RWPE2 (cell line): Measurements from ENCODE around the gene GDAP2.
A peak's percentile ranks its signal among the peaks of the same experiment; 100 is the strongest.

Source experiments
- ATAC-seq: fragments of 200-7000 bp; cut with Tn5 transposase; 3 replicates; pipeline ENCODE4 v1.9.1; 2021; ENCODE audit warnings: low read depth
- DNase-seq: peaks from one replicate; pipeline ENCODE4 v3.0.0-alpha.2; 2020; ENCODE audit warnings: low spot score
- H3K27ac ChIP-seq: fragments of 450-650 bp; 2 replicates; pipeline ENCODE4 v1.5.1; 2017; ENCODE audit warnings: mild to moderate bottlenecking; ENCODE audit not compliant: poor library complexity, severe bottlenecking
- H3K27me3 ChIP-seq: fragments of 250-450 bp; sonication (Bioruptor Pico); 2 replicates; pipeline ENCODE4 v1.5.1; 2021; ENCODE audit warnings: mild to moderate bottlenecking, moderate library complexity; ENCODE audit not compliant: insufficient read depth, poor library complexity, severe bottlenecking
- H3K36me3 ChIP-seq: fragments of 250-450 bp; sonication (Bioruptor Pico); 2 replicates; pipeline ENCODE4 v1.5.1; 2020; ENCODE audit warnings: low read depth, mild to moderate bottlenecking, moderate library complexity
- H3K4me1 ChIP-seq: fragments of 250-450 bp; sonication (Bioruptor Pico); 2 replicates; pipeline ENCODE4 v1.5.1; 2021; ENCODE audit warnings: mild to moderate bottlenecking, moderate library complexity; ENCODE audit not compliant: insufficient read depth, poor library complexity, severe bottlenecking
- H3K4me3 ChIP-seq: fragments of 250-450 bp; sonication (Bioruptor Pico); 2 replicates; pipeline ENCODE4 v1.5.1; 2021; ENCODE audit warnings: mild to moderate bottlenecking, moderate library complexity; ENCODE audit not compliant: severe bottlenecking
- H3K9me3 ChIP-seq: fragments of 250-450 bp; sonication (Bioruptor Pico); 2 replicates; pipeline ENCODE4 v1.5.1; 2021; ENCODE audit warnings: mild to moderate bottlenecking, moderate library complexity; ENCODE audit not compliant: severe bottlenecking
- CTCF ChIP-seq: fragments of 450-650 bp; IDR thresholded peaks from one replicate; pipeline ENCODE4 v1.5.1; 2017; ENCODE audit warnings: mild to moderate bottlenecking, moderate library complexity; ENCODE audit not compliant: poor library complexity, severe bottlenecking

GDAP2 gene

DNA sequence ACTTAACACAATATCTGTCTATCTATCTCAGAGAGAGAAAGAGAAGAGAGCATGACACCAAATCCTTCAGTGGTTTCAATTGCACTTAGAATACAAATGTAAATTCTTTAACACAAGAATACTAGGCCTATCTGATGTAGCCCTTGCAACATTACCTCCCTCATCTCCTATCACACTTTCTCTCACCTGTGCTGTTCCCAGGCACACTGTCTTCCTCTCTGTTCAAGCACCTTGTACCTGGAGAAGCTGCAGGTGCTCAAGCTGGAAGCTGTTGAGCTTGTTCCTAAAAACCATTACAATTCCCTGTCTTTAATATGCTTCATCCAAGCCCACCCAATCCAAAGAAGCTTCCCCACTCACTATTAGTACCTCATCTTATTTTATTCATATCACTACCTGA, 97.0 kb downstream of the GDAP2 start:
- H3K4me3 ChIP-seq: no peak overlapping the region
- DNase-seq: no peak
- H3K27ac ChIP-seq: no peak overlapping the region
- H3K36me3 ChIP-seq: no peaks in the 10 kb centered on the region
- peaks cover 2% of the 10 kb centered on the region for H3K4me1 ChIP-seq
- no peaks in the 10 kb centered on the region for H3K9me3 ChIP-seq
- H3K27me3 ChIP-seq: no peaks in the 10 kb centered on the region
- ATAC-seq: no peak
- no peak for TF ChIP-seq CTCF

DNA sequence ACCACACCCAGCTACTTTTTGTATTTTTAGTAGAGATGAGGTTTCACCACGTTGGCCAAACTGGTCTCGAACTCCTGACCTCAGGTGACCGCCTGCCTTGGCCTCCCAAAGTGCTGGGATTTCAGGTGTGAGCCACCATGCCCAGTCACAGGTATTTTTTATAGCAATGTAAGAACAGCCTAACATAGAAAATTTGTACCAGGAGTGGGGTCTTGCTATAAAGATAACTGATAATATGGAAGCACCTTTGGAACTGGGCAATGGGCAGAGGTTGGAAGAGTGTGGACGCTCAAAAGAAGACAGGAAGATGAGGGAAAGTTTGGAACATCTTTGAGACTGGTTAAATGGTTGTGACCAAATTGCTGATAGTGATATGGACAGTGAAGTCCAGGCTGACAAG, 99.2 kb downstream of the GDAP2 start:
- Histone ChIP-seq H3K36me3 (no peaks in the 10 kb centered on the region), H3K4me3 (no peak overlapping the region), H3K4me1 (peaks cover 24% of the 10 kb centered on the region), H3K27ac (no peak overlapping the region), H3K9me3 (no peaks in the 10 kb centered on the region), H3K27me3 (no peaks in the 10 kb centered on the region)
- ATAC-seq (no peak), DNase-seq (no peak)
- TF ChIP-seq CTCF: no peak

GRCh38 chr1:117828201-117828600, 101.2 kb downstream of the GDAP2 start:
- H3K36me3 ChIP-seq: no peaks in the 10 kb centered on the region
- no peaks in the 10 kb centered on the region for H3K9me3 ChIP-seq
- peak overlapping the region; percentile 87 for H3K27ac ChIP-seq
- TF ChIP-seq CTCF: no peak
- DNase-seq (no peak), ATAC-seq (no peak)
- H3K4me1 ChIP-seq: peaks cover 25% of the 10 kb centered on the region
- H3K4me3 ChIP-seq: no peak overlapping the region
- H3K27me3 ChIP-seq: no peaks in the 10 kb centered on the region

DNA sequence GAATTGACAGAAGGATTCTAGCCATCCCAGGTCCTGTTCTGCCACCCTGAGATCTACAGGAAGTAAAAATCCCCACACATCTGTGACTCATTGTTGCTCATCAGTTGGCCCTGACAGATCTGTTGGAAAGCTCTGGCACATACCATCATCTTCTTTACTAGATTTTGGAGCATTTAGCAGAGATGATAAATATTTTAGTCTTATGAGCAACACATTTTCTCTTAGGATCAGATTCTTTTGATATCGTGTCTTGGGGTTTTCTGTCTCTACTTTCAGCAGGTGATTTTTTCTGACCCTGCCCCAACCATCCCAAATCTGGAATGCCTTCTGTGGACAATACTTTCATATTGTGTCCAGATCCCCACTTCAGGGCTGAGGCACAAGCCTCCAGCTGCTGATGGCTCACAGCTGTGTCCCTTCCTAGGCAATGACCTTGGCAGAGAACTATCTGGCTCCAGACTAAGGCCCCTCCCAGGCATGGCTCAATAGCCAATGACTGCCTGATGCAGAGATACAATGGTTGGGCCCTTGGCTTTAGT, 102.8 kb downstream of the GDAP2 start:
- Histone ChIP-seq H3K4me3 (no peak overlapping the region), H3K4me1 (peaks cover 32% of the 10 kb centered on the region), H3K36me3 (no peaks in the 10 kb centered on the region), H3K27ac (peak overlapping the region; percentile 87), H3K27me3 (no peaks in the 10 kb centered on the region), H3K9me3 (no peaks in the 10 kb centered on the region)
- ATAC-seq (peak; percentile 92), DNase-seq (no peak)
- no peak for TF ChIP-seq CTCF

DNA sequence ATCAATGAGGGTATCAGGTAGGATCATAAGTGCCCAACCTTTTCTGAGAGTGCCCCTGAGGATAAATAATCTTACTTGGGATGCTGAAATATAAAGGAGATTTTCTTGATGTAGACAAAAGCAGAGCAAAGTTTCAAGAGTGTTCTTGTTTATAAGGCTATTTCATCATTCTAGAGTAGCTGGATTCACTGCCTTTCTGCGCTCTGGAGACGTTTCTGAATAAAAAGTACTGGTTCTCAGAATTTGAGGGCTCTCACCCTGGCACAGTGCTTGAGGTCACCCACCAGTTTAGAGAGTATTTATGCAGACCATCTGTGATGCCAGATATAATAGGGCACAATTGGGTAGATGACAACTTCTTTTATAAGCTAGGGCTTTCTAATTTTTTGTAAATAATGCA, 103.3 kb downstream of the GDAP2 start:
- H3K27me3 ChIP-seq: no peaks in the 10 kb centered on the region
- no peak for TF ChIP-seq CTCF
- DNase-seq (no peak), ATAC-seq (no peak)
- H3K9me3 ChIP-seq: no peaks in the 10 kb centered on the region
- no peaks in the 10 kb centered on the region for H3K36me3 ChIP-seq
- H3K27ac ChIP-seq: peak overlapping the region; percentile 87
- no peak overlapping the region for H3K4me3 ChIP-seq
- peaks cover 37% of the 10 kb centered on the region for H3K4me1 ChIP-seq
